Gastroesophageal sphincter (tissue), 4 donors: ENCODE measurements around the gene SIX4. TPM values are rescaled to one million over a fixed set of nuclear protein-coding genes. Genes with fewer than 3 reads are reported as not detected.

Source experiments
- ATAC-seq: fragments of 150-250 bp; one replicate; pipeline ENCODE4 v1.9.1; 2016; ENCODE audit warnings: mild to moderate bottlenecking, moderate library complexity
- H3K27ac ChIP-seq, 4 donors: fragments of 200-600 bp; sonication (generic) in 3 of 4; 1 replicate in 3 of 4; 2 replicates in 1 of 4; pipeline ENCODE4 v1.5.1; 2016 to 2019
- H3K27me3 ChIP-seq: fragments of 200-600 bp; sonication (generic); one replicate; pipeline ENCODE4 v1.5.1; 2019
- H3K36me3 ChIP-seq, 2 donors: fragments of 200-600 bp; sonication (generic); one replicate each; pipeline ENCODE4 v1.5.1; 2019; ENCODE audit warnings: control low read depth in 1 of 2
- H3K4me1 ChIP-seq, 3 donors: fragments of 200-600 bp; sonication (generic); 1 replicate in 2 of 3; 2 replicates in 1 of 3; pipeline ENCODE4 v1.5.1; 2016 to 2019; ENCODE audit warnings: control low read depth in 2 of 3
- H3K4me3 ChIP-seq, 2 donors: fragments of 200-600 bp; sonication (generic); one replicate each; pipeline ENCODE4 v1.5.1; 2019; ENCODE audit warnings: mild to moderate bottlenecking in 1 of 2, moderate library complexity in 1 of 2
- H3K9me3 ChIP-seq, 3 donors: fragments of 200-600 bp; sonication (generic); one replicate each; pipeline ENCODE4 v1.5.1; 2017 to 2019; ENCODE audit warnings: control low read depth in 2 of 3
- EP300 ChIP-seq: sonication (generic); formaldehyde crosslinking; IDR thresholded peaks from one replicate; pipeline ENCODE4 v1.6.1; 2017; ENCODE audit warnings: antibody characterized with exemption, mild to moderate bottlenecking
- POLR2A ChIP-seq, 2 donors: fragments of 450-650 bp; IDR thresholded peaks; one replicate each; pipeline ENCODE4 v1.6.1; 2017; ENCODE audit warnings: antibody characterized with exemption in 2 of 2, mild to moderate bottlenecking in 2 of 2, moderate library complexity in 1 of 2
- POLR2AphosphoS5 ChIP-seq: sonication (generic); formaldehyde crosslinking; IDR thresholded peaks from one replicate; pipeline ENCODE4 v1.6.1; 2017; ENCODE audit warnings: antibody characterized with exemption
- WGBS, 2 donors: methylation state at CpG; one replicate each; pipeline ENCODE4 v1.1.5; 2018; ENCODE audit warnings: low coverage in 1 of 2; 5-methylcytosine and 5-hydroxymethylcytosine counted together
- total RNA-seq, 4 donors: library from RNA; depleted of rRNA; stranded (reverse); fragments of >200 nt; gene quantifications; one replicate each; pipeline ENCODE4 v1.1.0, GENCODE V29; 2016
- TF ChIP-seq, protein P1 (sequence below), 4 experiments: fragments of 200-600 bp in 2 of 4; fragments of 450-650 bp in 2 of 4; sonication (generic) in 1 of 4; IDR thresholded peaks; one replicate each; pipeline ENCODE4 v1.5.1; 2017 to 2019; ENCODE audit warnings: antibody characterized with exemption in 4 of 4, mild to moderate bottlenecking in 2 of 4, moderate library complexity in 2 of 4

Gene SIX4
- total RNA-seq, 4 donors from 2014 or later = 1.6 to 2.4 (median 2.1) TPM

- Histone ChIP-seq H3K27me3 (no peaks in the 10 kb centered on the region), H3K27ac (no peak overlapping the region), H3K36me3 (no peaks in the 10 kb centered on the region), H3K4me3 (no peak overlapping the region), H3K4me1 (peaks cover 0 to 32% (median 0%) of the 10 kb centered on the region in 3 donors), H3K9me3 (no peaks in the 10 kb centered on the region)
- no peak for TF ChIP-seq POLR2AphosphoS5
- no peak for TF ChIP-seq POLR2A (IDR thresholded peaks at IDR 0.05)
- TF ChIP-seq, protein P1, sequence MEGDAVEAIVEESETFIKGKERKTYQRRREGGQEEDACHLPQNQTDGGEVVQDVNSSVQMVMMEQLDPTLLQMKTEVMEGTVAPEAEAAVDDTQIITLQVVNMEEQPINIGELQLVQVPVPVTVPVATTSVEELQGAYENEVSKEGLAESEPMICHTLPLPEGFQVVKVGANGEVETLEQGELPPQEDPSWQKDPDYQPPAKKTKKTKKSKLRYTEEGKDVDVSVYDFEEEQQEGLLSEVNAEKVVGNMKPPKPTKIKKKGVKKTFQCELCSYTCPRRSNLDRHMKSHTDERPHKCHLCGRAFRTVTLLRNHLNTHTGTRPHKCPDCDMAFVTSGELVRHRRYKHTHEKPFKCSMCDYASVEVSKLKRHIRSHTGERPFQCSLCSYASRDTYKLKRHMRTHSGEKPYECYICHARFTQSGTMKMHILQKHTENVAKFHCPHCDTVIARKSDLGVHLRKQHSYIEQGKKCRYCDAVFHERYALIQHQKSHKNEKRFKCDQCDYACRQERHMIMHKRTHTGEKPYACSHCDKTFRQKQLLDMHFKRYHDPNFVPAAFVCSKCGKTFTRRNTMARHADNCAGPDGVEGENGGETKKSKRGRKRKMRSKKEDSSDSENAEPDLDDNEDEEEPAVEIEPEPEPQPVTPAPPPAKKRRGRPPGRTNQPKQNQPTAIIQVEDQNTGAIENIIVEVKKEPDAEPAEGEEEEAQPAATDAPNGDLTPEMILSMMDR (IDR thresholded peaks at IDR 0.05) = no peak
- TF ChIP-seq EP300 = no peak
- ATAC-seq = no peak
- 78 to 100% methylated on average over 1 of the region's 1 CpG for WGBS, 2 donors
These were observed 36.1 kb upstream of the SIX4 start for GRCh38 chr14:60760209-60760608.

GRCh38 chr14:60758885-60759284, 34.7 kb upstream of the SIX4 start:
- no peaks in the 10 kb centered on the region for H3K9me3 ChIP-seq
- no peaks in the 10 kb centered on the region for H3K27me3 ChIP-seq
- H3K4me1 ChIP-seq = peaks cover 0 to 32% (median 0%) of the 10 kb centered on the region in 3 donors
- H3K4me3 ChIP-seq = no peak overlapping the region
- no peaks in the 10 kb centered on the region for H3K36me3 ChIP-seq
- ATAC-seq = no peak
- no peak overlapping the region for H3K27ac ChIP-seq
- WGBS, 2 donors = 26 to 60% methylated on average over 1 to 2 of the region's 2 CpGs
- TF ChIP-seq, protein P1 (IDR thresholded peaks at IDR 0.05) = no peak
- no peak for TF ChIP-seq POLR2AphosphoS5
- no peak for TF ChIP-seq POLR2A (IDR thresholded peaks at IDR 0.05)
- TF ChIP-seq EP300 = no peak

DNA sequence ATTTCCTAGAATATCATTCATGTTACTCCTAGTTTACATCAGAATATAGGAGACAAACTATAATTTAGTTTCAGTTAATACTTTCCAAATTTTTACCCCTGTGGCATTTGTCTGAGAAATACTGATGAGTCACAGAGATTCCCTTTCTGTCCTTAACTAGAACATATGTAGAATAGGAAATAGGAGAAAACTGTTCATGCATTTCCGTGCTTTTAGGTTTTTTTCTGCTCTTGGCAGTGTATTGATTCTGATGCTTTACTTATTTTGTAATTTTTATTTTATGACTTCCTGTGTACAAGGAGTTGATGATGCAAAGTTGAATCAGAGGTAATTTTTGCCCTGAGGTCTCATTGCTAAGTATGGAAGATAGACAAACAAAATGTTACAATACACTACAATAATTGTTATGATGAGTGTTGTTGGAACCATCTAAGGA, 33.4 kb upstream of the SIX4 start:
- Histone ChIP-seq H3K9me3 (no peaks in the 10 kb centered on the region), H3K36me3 (no peaks in the 10 kb centered on the region), H3K4me3 (no peak overlapping the region), H3K27ac (no peak overlapping the region), H3K27me3 (no peaks in the 10 kb centered on the region), H3K4me1 (peaks cover 0 to 32% (median 0%) of the 10 kb centered on the region in 3 donors)
- no peak for ATAC-seq
- WGBS, 2 donors = 71 to 87% methylated on average over 1 of the region's 1 CpG
- no peak for TF ChIP-seq POLR2A (IDR thresholded peaks at IDR 0.05)
- TF ChIP-seq, protein P1 (IDR thresholded peaks at IDR 0.05) = no peak

DNA sequence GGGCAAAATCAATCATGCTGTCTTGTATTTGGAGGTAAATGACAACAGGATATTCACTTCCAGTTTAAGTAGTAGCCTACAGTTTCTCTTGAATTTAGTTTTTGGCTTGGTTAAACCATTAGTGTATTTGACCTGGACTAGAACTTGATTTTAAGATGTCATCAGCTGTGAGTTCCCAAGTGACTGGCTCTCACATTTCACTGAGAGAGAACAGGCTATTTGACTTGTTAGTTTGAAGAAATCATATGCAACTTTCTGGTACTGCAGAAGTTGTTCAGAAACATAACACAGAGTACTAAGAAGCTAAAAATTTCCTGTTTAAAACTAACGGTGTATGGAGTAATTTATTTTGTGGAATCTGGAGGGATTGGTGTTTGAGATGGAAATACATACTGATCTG, 32.7 kb upstream of the SIX4 start:
- Histone ChIP-seq H3K4me1 (peaks cover 0 to 32% (median 0%) of the 10 kb centered on the region in 3 donors), H3K4me3 (no peak overlapping the region), H3K9me3 (no peaks in the 10 kb centered on the region), H3K36me3 (no peaks in the 10 kb centered on the region), H3K27ac (no peak overlapping the region), H3K27me3 (no peaks in the 10 kb centered on the region)
- TF ChIP-seq POLR2AphosphoS5 (no peak), EP300 (no peak), POLR2A (IDR thresholded peaks at IDR 0.05) (no peak)
- TF ChIP-seq, protein P1 (IDR thresholded peaks at IDR 0.05) = no peak
- no peak for ATAC-seq
- WGBS, 2 donors = 31 to 33% methylated on average over 1 of the region's 1 CpG

- ATAC-seq = no peak
- Histone ChIP-seq H3K36me3 (no peaks in the 10 kb centered on the region), H3K4me3 (no peak overlapping the region), H3K4me1 (peaks cover 0 to 7% (median 0%) of the 10 kb centered on the region in 3 donors), H3K27me3 (no peaks in the 10 kb centered on the region), H3K9me3 (no peaks in the 10 kb centered on the region), H3K27ac (no peak overlapping the region)
- WGBS, 2 donors = 89 to 92% methylated on average over 5 to 7 of the region's 7 CpGs
- TF ChIP-seq POLR2AphosphoS5 (no peak), EP300 (no peak), POLR2A (IDR thresholded peaks at IDR 0.05) (no peak)
- TF ChIP-seq, protein P1 (IDR thresholded peaks at IDR 0.05) = no peak
These were observed 29.3 kb upstream of the SIX4 start for GRCh38 chr14:60753264-60754119.
